ENCODE data around the gene CD226.

CD226 gene

DNA sequence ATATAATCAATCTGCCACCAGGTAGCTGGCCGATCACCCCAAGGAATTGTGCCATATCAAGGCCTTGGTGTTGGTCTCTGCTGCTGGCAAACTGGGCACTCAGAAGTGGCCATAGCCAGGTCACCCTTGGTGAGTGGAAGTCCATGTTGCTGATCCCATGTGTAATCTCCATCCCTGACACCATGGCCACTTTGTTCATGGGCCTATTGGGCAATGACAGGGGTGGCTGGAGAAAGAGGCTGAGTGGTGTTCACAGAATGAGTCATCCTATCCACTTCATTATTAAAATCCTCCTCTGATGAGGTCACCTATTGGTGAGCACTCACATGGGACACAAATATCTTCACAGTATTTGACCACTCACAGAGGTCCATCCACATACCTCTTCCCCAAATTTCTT, 26.7 kb upstream of the CD226 start:
- H3K4me3 Mint-ChIP-seq, result no peak overlapping the region
- peaks cover 35% of the 10 kb centered on the region for H3K9me3 Mint-ChIP-seq
- H3K27ac Mint-ChIP-seq, result no peak overlapping the region
- DNase-seq, result no peak
- H3K27me3 Mint-ChIP-seq, result no peaks in the 10 kb centered on the region
- H3K36me3 Mint-ChIP-seq (ENCODE audit: low read depth), result peaks cover 44% of the 10 kb centered on the region
- peaks cover 11% of the 10 kb centered on the region for H3K4me1 Mint-ChIP-seq (ENCODE audit: low read depth)

GRCh38 chr18:69969491-69969890, 21.8 kb upstream of the CD226 start:
- no peaks in the 10 kb centered on the region for H3K27me3 Mint-ChIP-seq
- no peak for DNase-seq
- peaks cover 22% of the 10 kb centered on the region for H3K4me1 Mint-ChIP-seq (ENCODE audit: low read depth)
- peaks cover 15% of the 10 kb centered on the region for H3K9me3 Mint-ChIP-seq
- H3K4me3 Mint-ChIP-seq, result no peak overlapping the region
- H3K36me3 Mint-ChIP-seq (ENCODE audit: low read depth), result peaks cover 9% of the 10 kb centered on the region
- no peak overlapping the region for H3K27ac Mint-ChIP-seq

DNA sequence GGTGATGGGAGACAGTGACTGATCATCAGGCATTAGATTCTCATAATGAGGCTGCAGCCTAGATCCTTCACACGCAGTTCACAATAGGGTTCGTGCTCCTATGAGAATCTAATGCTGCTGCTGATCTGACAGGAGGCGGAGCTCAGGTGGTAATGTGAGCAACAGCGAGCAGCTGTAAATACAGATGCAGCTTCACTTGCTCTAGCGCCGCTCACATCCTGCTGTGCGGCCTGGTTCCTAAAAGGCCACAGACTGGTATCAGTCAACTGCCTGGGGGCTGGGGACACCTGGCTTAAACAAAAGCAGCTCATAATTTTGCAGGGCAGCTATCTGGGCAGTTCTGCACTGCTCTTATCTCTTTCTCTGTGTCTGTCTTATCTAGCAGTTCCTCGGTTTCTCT, 20.4 kb upstream of the CD226 start:
- peaks cover 22% of the 10 kb centered on the region for H3K4me1 Mint-ChIP-seq (ENCODE audit: low read depth)
- no peaks in the 10 kb centered on the region for H3K27me3 Mint-ChIP-seq
- peaks cover 9% of the 10 kb centered on the region for H3K9me3 Mint-ChIP-seq
- H3K4me3 Mint-ChIP-seq, result no peak overlapping the region
- H3K36me3 Mint-ChIP-seq (ENCODE audit: low read depth), result peaks cover 6% of the 10 kb centered on the region
- no peak for DNase-seq
- H3K27ac Mint-ChIP-seq, result peak overlapping the region; percentile 26

DNA sequence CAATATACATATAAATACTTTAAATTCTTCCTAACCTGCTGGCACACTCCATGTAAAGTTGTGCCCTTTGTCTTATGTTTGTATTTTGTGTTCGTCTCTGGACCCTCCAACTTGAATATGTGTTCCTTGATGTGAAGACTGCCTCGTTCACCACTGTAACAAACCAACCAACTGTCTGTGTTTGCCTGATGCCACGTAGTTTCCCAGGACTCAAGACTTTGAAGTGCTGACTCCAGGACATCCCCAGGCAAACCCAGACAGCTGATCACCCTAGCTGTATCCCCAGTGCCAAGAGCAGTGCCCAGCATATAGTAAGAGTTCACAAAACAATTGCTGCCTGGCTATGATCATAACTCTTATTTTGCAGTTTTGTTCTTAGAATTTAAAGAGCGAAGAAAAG, 15.5 kb upstream of the CD226 start:
- no peaks in the 10 kb centered on the region for H3K9me3 Mint-ChIP-seq
- H3K4me1 Mint-ChIP-seq (ENCODE audit: low read depth), result peaks cover 28% of the 10 kb centered on the region
- H3K4me3 Mint-ChIP-seq, result no peak overlapping the region
- no peaks in the 10 kb centered on the region for H3K36me3 Mint-ChIP-seq (ENCODE audit: low read depth)
- H3K27me3 Mint-ChIP-seq, result no peaks in the 10 kb centered on the region
- DNase-seq, result no peak
- H3K27ac Mint-ChIP-seq, result no peak overlapping the region

GRCh38 chr18:69961718-69962117, 14.0 kb upstream of the CD226 start:
- Mint-ChIP-seq H3K4me3 (no peak overlapping the region), H3K27me3 (no peaks in the 10 kb centered on the region)

GRCh38 chr18:69958422-69958821, 10.7 kb upstream of the CD226 start:
- Mint-ChIP-seq H3K36me3 (ENCODE audit: low read depth) (peaks cover 14% of the 10 kb centered on the region), H3K27me3 (no peaks in the 10 kb centered on the region), H3K4me1 (ENCODE audit: low read depth) (peaks cover 26% of the 10 kb centered on the region), H3K4me3 (no peak overlapping the region), H3K27ac (no peak overlapping the region), H3K9me3 (no peaks in the 10 kb centered on the region)
- no peak for DNase-seq

More at GRCh38 chr18:69961718-69962117, 14.0 kb upstream of the CD226 start:
- Mint-ChIP-seq H3K4me1 (ENCODE audit: low read depth) (peaks cover 14% of the 10 kb centered on the region), H3K27ac (no peak overlapping the region), H3K9me3 (no peaks in the 10 kb centered on the region), H3K36me3 (ENCODE audit: low read depth) (no peaks in the 10 kb centered on the region)
- DNase-seq, result no peak

DNA sequence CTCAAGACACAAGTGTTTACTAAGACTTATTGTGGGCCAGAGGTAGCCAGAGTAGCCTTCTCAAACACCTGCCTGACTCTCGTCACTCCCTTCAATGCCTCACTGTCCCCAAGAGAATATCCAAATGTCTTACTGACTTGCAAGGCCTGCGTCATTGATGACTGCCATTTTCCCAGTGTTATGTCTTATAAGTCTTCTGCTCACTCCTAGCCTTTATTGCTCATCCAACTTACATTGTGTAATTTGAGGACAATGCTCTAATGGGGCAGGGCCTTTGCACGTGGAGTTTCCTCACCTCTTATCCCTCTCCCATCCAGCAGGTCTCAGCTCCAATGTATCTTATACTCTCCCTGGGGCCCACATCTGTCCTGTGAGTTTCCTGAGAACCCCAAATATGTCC, 10.1 kb upstream of the CD226 start:
- DNase-seq, result no peak
- peaks cover 3% of the 10 kb centered on the region for H3K9me3 Mint-ChIP-seq
- H3K27me3 Mint-ChIP-seq, result no peaks in the 10 kb centered on the region
- no peak overlapping the region for H3K27ac Mint-ChIP-seq
- H3K4me1 Mint-ChIP-seq (ENCODE audit: low read depth), result peaks cover 33% of the 10 kb centered on the region
- H3K36me3 Mint-ChIP-seq (ENCODE audit: low read depth), result peaks cover 21% of the 10 kb centered on the region
- H3K4me3 Mint-ChIP-seq, result no peak overlapping the region

- Mint-ChIP-seq H3K36me3 (ENCODE audit: low read depth) (peaks cover 28% of the 10 kb centered on the region), H3K27me3 (no peaks in the 10 kb centered on the region), H3K9me3 (peaks cover 3% of the 10 kb centered on the region), H3K4me3 (no peak overlapping the region), H3K4me1 (ENCODE audit: low read depth) (peaks cover 37% of the 10 kb centered on the region), H3K27ac (no peak overlapping the region)
- DNase-seq, result peak; percentile 71
Observed at GRCh38 chr18:69956665-69957620, 9.3 kb upstream of the CD226 start.

DNA sequence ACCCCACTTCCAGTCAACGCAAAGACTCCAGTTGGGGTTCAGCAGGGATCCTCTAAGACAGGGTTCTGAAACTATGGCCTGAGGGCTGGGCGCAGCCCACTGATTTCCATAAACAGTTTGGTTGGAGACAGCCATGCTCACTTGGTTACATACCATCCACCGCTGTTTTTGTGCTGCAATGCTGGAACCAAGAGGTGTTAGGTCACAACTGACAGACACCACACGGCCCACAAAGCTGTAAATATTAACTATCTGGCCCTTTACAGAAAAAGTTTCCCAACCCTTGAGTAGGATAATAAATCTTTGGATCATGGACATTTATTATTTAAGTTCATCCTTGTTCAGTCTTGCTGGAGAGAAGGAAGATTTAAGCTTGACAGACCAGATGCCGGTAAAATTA, 8.4 kb upstream of the CD226 start:
- H3K27me3 Mint-ChIP-seq, result no peaks in the 10 kb centered on the region
- peaks cover 36% of the 10 kb centered on the region for H3K36me3 Mint-ChIP-seq (ENCODE audit: low read depth)
- DNase-seq, result no peak
- H3K27ac Mint-ChIP-seq, result no peak overlapping the region
- H3K4me3 Mint-ChIP-seq, result no peak overlapping the region
- peaks cover 3% of the 10 kb centered on the region for H3K9me3 Mint-ChIP-seq
- H3K4me1 Mint-ChIP-seq (ENCODE audit: low read depth), result peaks cover 46% of the 10 kb centered on the region

- peaks cover 3% of the 10 kb centered on the region for H3K9me3 Mint-ChIP-seq
- peaks cover 47% of the 10 kb centered on the region for H3K4me1 Mint-ChIP-seq (ENCODE audit: low read depth)
- no peak for DNase-seq
- H3K27ac Mint-ChIP-seq, result no peak overlapping the region
- H3K4me3 Mint-ChIP-seq, result no peak overlapping the region
- no peaks in the 10 kb centered on the region for H3K27me3 Mint-ChIP-seq
- H3K36me3 Mint-ChIP-seq (ENCODE audit: low read depth), result peaks cover 36% of the 10 kb centered on the region
Observed at GRCh38 chr18:69954719-69955480, 7.2 kb upstream of the CD226 start.

- H3K4me1 Mint-ChIP-seq (ENCODE audit: low read depth), result peaks cover 36% of the 10 kb centered on the region
- H3K4me3 Mint-ChIP-seq, result peak overlapping the region; percentile 47
Observed at GRCh38 chr18:69953191-69953590, 5.5 kb upstream of the CD226 start.

GRCh38 chr18:69951182-69951581, 3.5 kb upstream of the CD226 start:
- DNase-seq, result no peak
- peak overlapping the region; percentile 70 for H3K27ac Mint-ChIP-seq
- peaks cover 3% of the 10 kb centered on the region for H3K9me3 Mint-ChIP-seq
- peaks cover 36% of the 10 kb centered on the region for H3K4me1 Mint-ChIP-seq (ENCODE audit: low read depth)
- H3K36me3 Mint-ChIP-seq (ENCODE audit: low read depth), result peaks cover 36% of the 10 kb centered on the region
- no peaks in the 10 kb centered on the region for H3K27me3 Mint-ChIP-seq
- H3K4me3 Mint-ChIP-seq, result peak overlapping the region; percentile 16

More at GRCh38 chr18:69953191-69953590, 5.5 kb upstream of the CD226 start:
- DNase-seq, result no peak
- Mint-ChIP-seq H3K36me3 (ENCODE audit: low read depth) (peaks cover 36% of the 10 kb centered on the region), H3K27me3 (no peaks in the 10 kb centered on the region), H3K9me3 (peaks cover 3% of the 10 kb centered on the region), H3K27ac (peak overlapping the region; percentile 84)

DNA sequence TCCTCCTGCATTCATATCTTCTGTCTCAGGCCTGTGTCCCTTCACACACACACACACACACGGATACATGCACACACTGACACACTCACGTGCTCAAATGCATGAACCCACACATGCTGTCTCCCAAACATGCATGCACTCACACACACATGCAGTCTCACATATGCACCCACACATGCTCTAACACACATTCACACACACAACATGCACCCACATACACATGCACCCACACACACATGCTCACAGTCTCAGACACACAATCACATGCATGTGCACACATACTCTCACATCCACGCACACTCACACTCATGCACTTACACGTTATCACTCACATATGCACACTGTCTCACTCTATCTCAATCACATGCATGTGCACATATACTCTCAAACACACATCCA, 1.9 kb upstream of the CD226 start:
- Mint-ChIP-seq H3K4me1 (ENCODE audit: low read depth) (peaks cover 41% of the 10 kb centered on the region), H3K4me3 (no peak overlapping the region), H3K27ac (no peak overlapping the region), H3K36me3 (ENCODE audit: low read depth) (peaks cover 29% of the 10 kb centered on the region), H3K27me3 (no peaks in the 10 kb centered on the region), H3K9me3 (peaks cover 5% of the 10 kb centered on the region)
- no peak for DNase-seq

DNA sequence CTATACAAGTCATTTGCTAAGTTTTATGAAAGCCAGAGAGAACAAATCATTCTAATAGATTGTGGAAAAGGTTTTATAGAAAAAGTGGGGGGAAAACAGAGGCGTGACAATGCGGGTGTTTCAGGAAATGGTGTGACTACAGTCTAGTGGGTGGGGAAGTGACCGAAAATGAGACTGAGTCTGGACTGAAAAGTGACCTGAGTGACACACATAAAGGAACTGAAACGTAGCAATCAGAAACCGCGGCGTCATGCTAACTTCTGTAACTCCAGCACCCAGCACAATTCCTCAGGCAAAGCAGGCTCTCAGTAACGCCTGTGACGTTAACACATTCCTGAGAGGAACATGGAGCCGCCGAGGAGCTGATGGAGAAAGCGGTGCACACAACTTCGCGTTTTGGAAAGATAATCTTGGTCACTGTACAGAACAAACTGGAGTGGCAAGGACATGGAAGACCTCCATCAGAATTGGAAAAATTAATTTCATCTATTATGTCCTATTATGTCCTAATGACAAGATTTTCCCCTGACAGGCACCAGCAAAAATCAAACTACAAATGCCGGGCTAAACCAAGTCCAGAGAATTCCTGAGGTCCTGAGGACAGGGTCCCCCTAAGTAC, 1.4 kb upstream of the CD226 start:
- DNase-seq, result peak; percentile 70
- Mint-ChIP-seq H3K27ac (no peak overlapping the region), H3K4me1 (ENCODE audit: low read depth) (peaks cover 42% of the 10 kb centered on the region), H3K9me3 (peaks cover 5% of the 10 kb centered on the region), H3K4me3 (no peak overlapping the region), H3K36me3 (ENCODE audit: low read depth) (peaks cover 25% of the 10 kb centered on the region), H3K27me3 (no peaks in the 10 kb centered on the region)
